Mesenchymal stem cell (in vitro differentiated cells and primary cell): Measurements from ENCODE around the gene DCAF7.

Experiments used
- DNase-seq: peaks from one replicate; pipeline ENCODE4 v3.0.0-alpha.2; 2013
- H2AFZ ChIP-seq: one replicate; pipeline ENCODE4 v1.6.1; 2013; ENCODE audit warnings: low read depth, mild to moderate bottlenecking, control low read depth, inconsistent platforms, low read length, moderate library complexity
- H2AK5ac ChIP-seq: 2 replicates; pipeline ENCODE4 v1.6.1; 2013; ENCODE audit warnings: low read length, moderate library complexity, mild to moderate bottlenecking, inconsistent platforms; ENCODE audit not compliant: severe bottlenecking
- H2BK120ac ChIP-seq: one replicate; pipeline ENCODE4 v1.6.1; 2013; ENCODE audit warnings: low read depth, mild to moderate bottlenecking, inconsistent platforms, low read length, moderate library complexity
- H2BK12ac ChIP-seq, 2 experiments: one replicate each; pipeline ENCODE4 v1.6.1; 2013; ENCODE audit warnings: inconsistent platforms in 2 of 2, low read length in 2 of 2, mild to moderate bottlenecking in 2 of 2, moderate library complexity in 2 of 2, control low read depth in 1 of 2
- H2BK15ac ChIP-seq: one replicate; pipeline ENCODE4 v1.6.1; 2013; ENCODE audit warnings: mild to moderate bottlenecking, low read depth, inconsistent platforms; ENCODE audit not compliant: poor library complexity, severe bottlenecking
- H2BK5ac ChIP-seq: 2 replicates; pipeline ENCODE4 v1.6.1; 2013; ENCODE audit warnings: low read depth, mild to moderate bottlenecking, low read length, control low read depth, inconsistent platforms; ENCODE audit not compliant: poor library complexity, severe bottlenecking
- H3K14ac ChIP-seq, 2 experiments: one replicate each; pipeline ENCODE4 v1.6.1; 2013; ENCODE audit warnings: inconsistent platforms in 2 of 2, low read length in 2 of 2, control low read depth in 1 of 2, mild to moderate bottlenecking in 1 of 2, moderate library complexity in 1 of 2
- H3K18ac ChIP-seq, 2 experiments: one replicate each; pipeline ENCODE4 v1.6.1; 2013; ENCODE audit warnings: inconsistent platforms in 2 of 2, low read length in 2 of 2, control low read depth in 1 of 2, low read depth in 1 of 2, mild to moderate bottlenecking in 1 of 2
- H3K23ac ChIP-seq, 2 experiments: one replicate each; pipeline ENCODE4 v1.6.1; 2013; ENCODE audit warnings: inconsistent platforms in 2 of 2, low read length in 2 of 2, mild to moderate bottlenecking in 2 of 2, moderate library complexity in 2 of 2, control low read depth in 1 of 2
- H3K27ac ChIP-seq: 2 replicates; pipeline ENCODE4 v1.5.1; 2013; ENCODE audit warnings: mild to moderate bottlenecking, moderate library complexity, low read length, control low read depth, inconsistent platforms; ENCODE audit not compliant: poor library complexity, severe bottlenecking
- H3K27me3 ChIP-seq, 2 experiments: 2 replicates each; pipeline versions ENCODE4 v1.6.1 to v1.7.0; 2013; ENCODE audit warnings: low read length in 2 of 2, mild to moderate bottlenecking in 2 of 2, moderate library complexity in 2 of 2, control low read depth in 1 of 2, inconsistent platforms in 1 of 2; ENCODE audit not compliant: control insufficient read depth in 1 of 2, insufficient read depth in 1 of 2
- H3K36me3 ChIP-seq, 2 experiments: 2 replicates each; pipeline versions ENCODE4 v1.6.1 to v1.7.0; 2013; ENCODE audit warnings: low read length in 2 of 2, control low read depth in 1 of 2, inconsistent platforms in 1 of 2, low read depth in 1 of 2, mild to moderate bottlenecking in 1 of 2; ENCODE audit not compliant: insufficient read depth in 2 of 2, control insufficient read depth in 1 of 2
- H3K4ac ChIP-seq, 2 experiments: one replicate each; pipeline ENCODE4 v1.6.1; 2013; ENCODE audit warnings: inconsistent platforms in 2 of 2, low read length in 2 of 2, mild to moderate bottlenecking in 2 of 2, moderate library complexity in 2 of 2, control low read depth in 1 of 2, low read depth in 1 of 2
- H3K4me1 ChIP-seq: 2 replicates; pipeline ENCODE4 v1.6.1; 2013; ENCODE audit warnings: low read depth, low read length, control low read depth; ENCODE audit not compliant: control insufficient read depth, insufficient read depth
- H3K4me2 ChIP-seq: 2 replicates; pipeline ENCODE4 v1.6.1; 2013; ENCODE audit warnings: low read length, mild to moderate bottlenecking, inconsistent platforms; ENCODE audit not compliant: poor library complexity, severe bottlenecking
- H3K4me3 ChIP-seq, 2 experiments: 2 replicates each; pipeline versions ENCODE4 v1.5.1 to v1.7.0; 2013; ENCODE audit warnings: low read length in 2 of 2, mild to moderate bottlenecking in 2 of 2, control low read depth in 1 of 2, low read depth in 1 of 2; ENCODE audit not compliant: insufficient read depth in 1 of 2
- H3K79me1 ChIP-seq: replicated peaks from 2 replicates; pipeline ENCODE4 v1.6.1; 2013; ENCODE audit warnings: mild to moderate bottlenecking, control low read depth, low read length, inconsistent platforms; ENCODE audit not compliant: poor library complexity, severe bottlenecking
- H3K9ac ChIP-seq: 2 replicates; pipeline ENCODE4 v1.7.0; 2013; ENCODE audit warnings: mild to moderate bottlenecking, low read length, moderate library complexity
- H3K9me3 ChIP-seq: 2 replicates; pipeline ENCODE4 v1.7.0; 2013; ENCODE audit warnings: mild to moderate bottlenecking, low read length; ENCODE audit not compliant: control insufficient read depth
- H4K8ac ChIP-seq: one replicate; pipeline ENCODE4 v1.6.1; 2013; ENCODE audit warnings: inconsistent platforms, mild to moderate bottlenecking, low read length, moderate library complexity
- H4K91ac ChIP-seq: one replicate; pipeline ENCODE4 v1.6.1; 2013; ENCODE audit warnings: mild to moderate bottlenecking, low read length, inconsistent platforms
- WGBS: methylation state at CpG from one replicate; pipeline ENCODE4 v1.1.7; 2013; ENCODE audit warnings: mixed read lengths; 5-methylcytosine and 5-hydroxymethylcytosine counted together

The DCAF7 gene

DNA sequence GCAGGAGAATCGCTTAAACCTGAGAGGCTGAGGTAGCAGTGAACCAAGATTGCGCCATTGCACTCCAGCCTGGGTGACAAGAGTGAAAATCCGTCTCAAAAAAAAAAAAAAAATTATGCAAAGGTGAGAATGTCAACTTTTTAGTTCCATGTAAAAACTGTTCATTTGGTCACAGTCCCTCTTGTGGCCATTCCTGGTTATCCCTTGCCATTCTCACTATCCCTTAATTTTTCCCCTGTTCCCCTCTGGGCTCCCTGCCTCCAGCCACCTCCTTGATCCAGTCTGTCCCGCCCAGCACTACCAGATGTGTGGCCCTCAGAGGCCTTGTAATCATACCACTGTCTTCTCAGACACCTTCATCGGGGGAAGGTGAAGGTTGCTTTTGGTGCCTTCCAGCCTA is 23.4 kb downstream of the DCAF7 start:
- Histone ChIP-seq H3K4me2 (no peak overlapping the region), H4K91ac (no peak overlapping the region), H2AK5ac (no peak overlapping the region), H2AFZ (no peak overlapping the region), H3K23ac (no peak overlapping the region), H3K9me3 (no peaks in the 10 kb centered on the region), H3K36me3 (peaks cover 2 to 3% of the 10 kb centered on the region in 2 experiments), H2BK12ac (no peak overlapping the region), H3K9ac (no peak overlapping the region), H3K79me1 (peaks cover 32% of the 10 kb centered on the region), H4K8ac (peak overlapping the region; percentile 7), H3K4me3 (no peak overlapping the region), H3K27me3 (no peaks in the 10 kb centered on the region), H2BK15ac (no peak overlapping the region), H3K18ac (no peak overlapping the region), H3K27ac (no peak overlapping the region), H3K14ac (no peak overlapping the region), H3K4me1 (peaks cover 8% of the 10 kb centered on the region), H3K4ac (no peak overlapping the region), H2BK120ac (no peak overlapping the region), H2BK5ac (no peak overlapping the region)
- 91% methylated on average over 5 of the region's 5 CpGs for WGBS
- DNase-seq: peak; percentile 18

DNA sequence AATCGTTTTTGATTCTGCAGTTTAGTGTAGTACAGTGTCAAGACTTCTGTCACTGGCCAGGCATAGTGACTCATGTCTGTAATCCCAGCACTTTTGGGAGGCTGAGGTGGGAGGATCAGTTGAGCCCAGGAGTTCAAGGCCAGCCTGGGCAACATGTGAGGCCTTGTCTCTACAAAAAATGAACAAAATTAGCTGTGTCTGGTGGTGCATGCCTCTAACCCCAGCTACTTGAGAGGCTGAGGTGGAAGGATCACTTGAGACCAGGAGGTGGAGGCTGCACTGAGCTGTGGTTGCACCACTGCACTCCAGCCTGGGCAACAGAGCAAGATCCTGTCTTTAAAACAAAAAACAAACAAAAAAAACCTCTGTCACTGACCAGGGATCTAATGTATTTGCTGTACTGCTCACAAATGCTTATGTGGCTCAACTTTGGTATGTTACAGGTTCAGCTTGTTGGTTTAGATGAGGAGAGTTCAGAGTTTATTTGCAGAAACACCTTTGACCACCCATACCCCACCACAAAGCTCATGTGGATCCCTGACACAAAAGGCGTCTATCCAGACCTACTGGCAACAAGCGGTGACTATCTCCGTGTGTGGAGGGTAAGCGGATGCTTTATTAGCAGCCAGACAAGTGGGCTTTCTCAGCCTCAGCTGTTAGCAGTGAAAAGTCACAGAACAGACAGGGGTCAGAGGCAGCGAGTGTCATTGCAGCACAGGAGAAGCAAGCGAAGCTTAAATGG is 27.9 kb downstream of the DCAF7 start:
- Histone ChIP-seq H3K4me2 (no peak overlapping the region), H3K27ac (no peak overlapping the region), H3K18ac (no peak overlapping the region), H3K4me3 (no peak overlapping the region), H4K8ac (no peak overlapping the region), H2BK5ac (no peak overlapping the region), H2AFZ (no peak overlapping the region), H3K4ac (no peak overlapping the region), H2BK15ac (no peak overlapping the region), H3K27me3 (no peaks in the 10 kb centered on the region), H2BK120ac (no peak overlapping the region), H3K9ac (no peak overlapping the region), H3K9me3 (no peaks in the 10 kb centered on the region), H3K23ac (no peak overlapping the region), H2BK12ac (no peak overlapping the region), H2AK5ac (no peak overlapping the region), H3K36me3 (peaks cover 18 to 45% of the 10 kb centered on the region in 2 experiments), H3K14ac (no peak overlapping the region), H3K4me1 (peaks cover 9% of the 10 kb centered on the region), H4K91ac (no peak overlapping the region), H3K79me1 (peaks cover 52% of the 10 kb centered on the region)
- WGBS: 93% methylated on average over 7 of the region's 7 CpGs
- no peak for DNase-seq

DNA sequence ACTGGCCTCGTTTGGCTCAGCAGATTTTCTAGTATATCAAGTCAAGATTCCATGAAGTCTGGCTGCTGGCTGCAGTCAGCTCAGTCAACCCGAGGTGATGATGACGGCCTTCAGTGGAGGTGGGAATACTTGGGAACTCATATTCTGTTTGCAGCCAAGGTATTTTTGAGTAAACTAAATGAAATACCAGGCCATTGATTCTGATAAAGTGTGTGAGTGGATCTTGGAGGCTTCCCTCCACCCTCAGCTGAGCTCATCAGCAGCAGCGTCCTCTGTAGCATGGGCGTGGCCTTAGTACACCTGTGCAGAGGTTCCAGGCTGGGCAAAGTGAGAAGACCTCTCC is 28.5 kb downstream of the DCAF7 start:
- 94% methylated on average over 5 of the region's 5 CpGs for WGBS
- Histone ChIP-seq H3K14ac (no peak overlapping the region), H2BK120ac (no peak overlapping the region), H3K27me3 (no peaks in the 10 kb centered on the region), H4K8ac (no peak overlapping the region), H3K4me3 (no peak overlapping the region), H2BK5ac (no peak overlapping the region), H3K4ac (no peak overlapping the region), H2BK15ac (no peak overlapping the region), H3K4me1 (peaks cover 9% of the 10 kb centered on the region), H3K36me3 (peaks cover 24 to 50% of the 10 kb centered on the region in 2 experiments), H2AFZ (no peak overlapping the region), H2AK5ac (no peak overlapping the region), H3K4me2 (no peak overlapping the region), H3K27ac (no peak overlapping the region), H3K9me3 (no peaks in the 10 kb centered on the region), H3K18ac (no peak overlapping the region), H3K79me1 (peaks cover 56% of the 10 kb centered on the region), H3K9ac (no peak overlapping the region), H2BK12ac (no peak overlapping the region), H3K23ac (no peak overlapping the region), H4K91ac (no peak overlapping the region)
- DNase-seq: no peak

DNA sequence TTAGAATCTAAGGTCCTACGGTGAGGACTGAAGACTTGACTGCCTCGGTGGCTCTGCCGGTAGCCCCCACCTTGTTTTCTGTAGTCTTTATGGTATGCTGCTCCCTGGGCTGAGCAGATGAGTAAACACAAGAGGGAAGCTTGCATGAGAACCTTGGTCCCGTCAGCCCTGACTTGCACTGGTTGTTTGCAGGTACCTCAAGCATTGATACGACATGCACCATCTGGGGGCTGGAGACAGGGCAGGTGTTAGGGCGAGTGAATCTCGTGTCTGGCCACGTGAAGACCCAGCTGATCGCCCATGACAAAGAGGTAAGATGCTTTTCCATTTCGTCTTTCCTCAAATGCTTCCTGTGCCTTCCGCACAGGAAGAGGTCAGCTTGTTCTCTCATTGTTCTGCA is 29.4 kb downstream of the DCAF7 start:
- H3K4me1 ChIP-seq: peaks cover 9% of the 10 kb centered on the region
- H4K91ac ChIP-seq: no peak overlapping the region
- no peak overlapping the region for H3K23ac ChIP-seq
- no peak overlapping the region for H3K4me2 ChIP-seq
- no peak overlapping the region for H2AFZ ChIP-seq
- no peak for DNase-seq
- H2BK120ac ChIP-seq: no peak overlapping the region
- no peak overlapping the region for H3K14ac ChIP-seq
- H3K4ac ChIP-seq: no peak overlapping the region
- peak overlapping the region; percentile 34 for H3K27ac ChIP-seq
- H2BK5ac ChIP-seq: no peak overlapping the region
- no peaks in the 10 kb centered on the region for H3K27me3 ChIP-seq
- H3K4me3 ChIP-seq: no peak overlapping the region
- no peak overlapping the region for H3K9ac ChIP-seq
- H2BK12ac ChIP-seq: no peak overlapping the region
- H2AK5ac ChIP-seq: no peak overlapping the region
- no peak overlapping the region for H4K8ac ChIP-seq
- H2BK15ac ChIP-seq: no peak overlapping the region
- H3K79me1 ChIP-seq: peaks cover 53% of the 10 kb centered on the region
- WGBS: 92% methylated on average over 10 of the region's 11 CpGs
- H3K36me3 ChIP-seq: peaks cover 31 to 56% of the 10 kb centered on the region in 2 experiments
- H3K9me3 ChIP-seq: no peaks in the 10 kb centered on the region
- no peak overlapping the region for H3K18ac ChIP-seq
